SK-N-SH (cell line): ENCODE measurements around the gene PTMS.

Experiments
- EZH2phosphoT487 ChIP-seq: fragments of 200-600 bp; sonication (generic); IDR thresholded peaks from 2 replicates; pipeline ENCODE4 v1.6.1; 2017; ENCODE audit warnings: low read depth, mixed run types, mild to moderate bottlenecking, antibody characterized with exemption, moderate library complexity, borderline replicate concordance
- POLR2AphosphoS5 ChIP-seq: IDR thresholded peaks from 2 replicates; pipeline ENCODE4 v1.6.1; 2012; ENCODE audit warnings: low read depth, low read length
- RAD21 ChIP-seq: IDR thresholded peaks from 2 replicates; pipeline ENCODE4 v1.6.1; 2012; ENCODE audit warnings: mild to moderate bottlenecking, low read length
- RFX5 ChIP-seq: IDR thresholded peaks from 2 replicates; pipeline ENCODE4 v1.6.1; 2012; ENCODE audit warnings: mild to moderate bottlenecking, improper control_type of control experiment, low read length
- SIN3A ChIP-seq: IDR thresholded peaks from 2 replicates; pipeline ENCODE4 v1.6.1; 2012; ENCODE audit warnings: low read depth, mild to moderate bottlenecking, low read length, moderate library complexity, borderline replicate concordance
- TAF1 ChIP-seq: IDR thresholded peaks from 2 replicates; pipeline ENCODE4 v1.6.1; 2012; ENCODE audit warnings: low read depth, mild to moderate bottlenecking, low read length, moderate library complexity, borderline replicate concordance
- TEAD4 ChIP-seq: IDR thresholded peaks from 2 replicates; pipeline ENCODE4 v1.4.0; 2012; ENCODE audit warnings: mild to moderate bottlenecking, borderline replicate concordance; ENCODE audit not compliant: insufficient read depth
- TF ChIP-seq, protein P1 (sequence below): fragments of 200-600 bp; sonication (generic); IDR thresholded peaks from 2 replicates; pipeline ENCODE4 v1.6.1; 2017; ENCODE audit warnings: antibody characterized with exemption, mild to moderate bottlenecking, moderate library complexity
- TF ChIP-seq, protein P2 (sequence below): IDR thresholded peaks from 2 replicates; pipeline ENCODE4 v1.6.1; 2012; ENCODE audit warnings: mild to moderate bottlenecking, low read depth, low read length, moderate library complexity
- TF ChIP-seq, protein P3 (sequence below): IDR thresholded peaks from 2 replicates; pipeline ENCODE4 v1.4.0; 2012; ENCODE audit warnings: low read depth, borderline replicate concordance

DNA sequence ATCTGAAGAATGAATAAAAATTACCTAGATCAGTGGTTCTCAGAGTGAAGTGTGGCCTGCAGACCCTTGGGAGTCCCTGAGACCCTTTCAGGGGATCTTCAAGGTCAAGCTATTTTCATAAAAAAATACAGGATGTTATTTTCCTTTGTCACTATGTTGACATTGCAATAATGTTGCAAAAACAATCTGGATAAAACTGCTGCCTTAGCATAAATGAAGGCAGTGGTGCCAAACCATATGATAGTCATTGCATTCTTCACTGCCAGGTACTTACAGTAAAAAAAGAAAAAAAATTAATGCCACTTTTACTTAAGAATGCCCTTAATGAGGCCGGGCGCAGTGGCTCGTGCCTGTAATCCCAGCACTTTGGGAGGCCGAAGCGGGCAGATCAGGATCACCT, 21.1 kb downstream of the PTMS start:
- no peak for TF ChIP-seq SIN3A
- TF ChIP-seq, protein P1, sequence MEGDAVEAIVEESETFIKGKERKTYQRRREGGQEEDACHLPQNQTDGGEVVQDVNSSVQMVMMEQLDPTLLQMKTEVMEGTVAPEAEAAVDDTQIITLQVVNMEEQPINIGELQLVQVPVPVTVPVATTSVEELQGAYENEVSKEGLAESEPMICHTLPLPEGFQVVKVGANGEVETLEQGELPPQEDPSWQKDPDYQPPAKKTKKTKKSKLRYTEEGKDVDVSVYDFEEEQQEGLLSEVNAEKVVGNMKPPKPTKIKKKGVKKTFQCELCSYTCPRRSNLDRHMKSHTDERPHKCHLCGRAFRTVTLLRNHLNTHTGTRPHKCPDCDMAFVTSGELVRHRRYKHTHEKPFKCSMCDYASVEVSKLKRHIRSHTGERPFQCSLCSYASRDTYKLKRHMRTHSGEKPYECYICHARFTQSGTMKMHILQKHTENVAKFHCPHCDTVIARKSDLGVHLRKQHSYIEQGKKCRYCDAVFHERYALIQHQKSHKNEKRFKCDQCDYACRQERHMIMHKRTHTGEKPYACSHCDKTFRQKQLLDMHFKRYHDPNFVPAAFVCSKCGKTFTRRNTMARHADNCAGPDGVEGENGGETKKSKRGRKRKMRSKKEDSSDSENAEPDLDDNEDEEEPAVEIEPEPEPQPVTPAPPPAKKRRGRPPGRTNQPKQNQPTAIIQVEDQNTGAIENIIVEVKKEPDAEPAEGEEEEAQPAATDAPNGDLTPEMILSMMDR: no peak
- TF ChIP-seq, protein P2, sequence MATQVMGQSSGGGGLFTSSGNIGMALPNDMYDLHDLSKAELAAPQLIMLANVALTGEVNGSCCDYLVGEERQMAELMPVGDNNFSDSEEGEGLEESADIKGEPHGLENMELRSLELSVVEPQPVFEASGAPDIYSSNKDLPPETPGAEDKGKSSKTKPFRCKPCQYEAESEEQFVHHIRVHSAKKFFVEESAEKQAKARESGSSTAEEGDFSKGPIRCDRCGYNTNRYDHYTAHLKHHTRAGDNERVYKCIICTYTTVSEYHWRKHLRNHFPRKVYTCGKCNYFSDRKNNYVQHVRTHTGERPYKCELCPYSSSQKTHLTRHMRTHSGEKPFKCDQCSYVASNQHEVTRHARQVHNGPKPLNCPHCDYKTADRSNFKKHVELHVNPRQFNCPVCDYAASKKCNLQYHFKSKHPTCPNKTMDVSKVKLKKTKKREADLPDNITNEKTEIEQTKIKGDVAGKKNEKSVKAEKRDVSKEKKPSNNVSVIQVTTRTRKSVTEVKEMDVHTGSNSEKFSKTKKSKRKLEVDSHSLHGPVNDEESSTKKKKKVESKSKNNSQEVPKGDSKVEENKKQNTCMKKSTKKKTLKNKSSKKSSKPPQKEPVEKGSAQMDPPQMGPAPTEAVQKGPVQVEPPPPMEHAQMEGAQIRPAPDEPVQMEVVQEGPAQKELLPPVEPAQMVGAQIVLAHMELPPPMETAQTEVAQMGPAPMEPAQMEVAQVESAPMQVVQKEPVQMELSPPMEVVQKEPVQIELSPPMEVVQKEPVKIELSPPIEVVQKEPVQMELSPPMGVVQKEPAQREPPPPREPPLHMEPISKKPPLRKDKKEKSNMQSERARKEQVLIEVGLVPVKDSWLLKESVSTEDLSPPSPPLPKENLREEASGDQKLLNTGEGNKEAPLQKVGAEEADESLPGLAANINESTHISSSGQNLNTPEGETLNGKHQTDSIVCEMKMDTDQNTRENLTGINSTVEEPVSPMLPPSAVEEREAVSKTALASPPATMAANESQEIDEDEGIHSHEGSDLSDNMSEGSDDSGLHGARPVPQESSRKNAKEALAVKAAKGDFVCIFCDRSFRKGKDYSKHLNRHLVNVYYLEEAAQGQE: no peak
- TF ChIP-seq TAF1: no peak
- TF ChIP-seq RFX5: no peak
- TF ChIP-seq, protein P3, sequence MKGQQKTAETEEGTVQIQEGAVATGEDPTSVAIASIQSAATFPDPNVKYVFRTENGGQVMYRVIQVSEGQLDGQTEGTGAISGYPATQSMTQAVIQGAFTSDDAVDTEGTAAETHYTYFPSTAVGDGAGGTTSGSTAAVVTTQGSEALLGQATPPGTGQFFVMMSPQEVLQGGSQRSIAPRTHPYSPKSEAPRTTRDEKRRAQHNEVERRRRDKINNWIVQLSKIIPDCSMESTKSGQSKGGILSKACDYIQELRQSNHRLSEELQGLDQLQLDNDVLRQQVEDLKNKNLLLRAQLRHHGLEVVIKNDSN: no peak
- TF ChIP-seq EZH2phosphoT487: no peak
- no peak for TF ChIP-seq POLR2AphosphoS5
- TF ChIP-seq TEAD4: no peak
- TF ChIP-seq RAD21: no peak
